NCI-H2196 (cell line): Measurements from ENCODE around the gene ATPAF1.
"Not testable (repeated sequence)": the region's sequence is repeated elsewhere in the genome, so short reads cannot be mapped to it uniquely, and the experiment has no call there.

Source experiments
- DNase-seq: peaks from one replicate; lab custom pipeline; 2025; ENCODE audit not compliant: unreplicated experiment; lab: John Stamatoyannopoulos, UW

The ATPAF1 gene

GRCh38 chr1:46681333-46682034 lies 13.3 kb upstream of the ATPAF1 start:
- DNase-seq = no peak

- DNase-seq = no peak
Observed at GRCh38 chr1:46679789-46680573, 11.8 kb upstream of the ATPAF1 start.

- DNase-seq = no peak
Observed at GRCh38 chr1:46677339-46677738, 9.2 kb upstream of the ATPAF1 start.

GRCh38 chr1:46676531-46676930 lies 8.4 kb upstream of the ATPAF1 start:
- no peak for DNase-seq

GRCh38 chr1:46675549-46676314 lies 7.6 kb upstream of the ATPAF1 start:
- DNase-seq = no peak

GRCh38 chr1:46673749-46674182 lies 5.6 kb upstream of the ATPAF1 start:
- no peak for DNase-seq

- DNase-seq = no peak
Observed at GRCh38 chr1:46672696-46673095, 4.5 kb upstream of the ATPAF1 start.

- DNase-seq = no peak
Observed at GRCh38 chr1:46671554-46671953, 3.4 kb upstream of the ATPAF1 start, which contains the start of gene TEX38. Gene TEX38, plus strand, starts transcription at chr1:46671854. Its CDS starts 81 bp downstream, at chr1:46671935.

GRCh38 chr1:46670134-46670533 lies 2.0 kb upstream of the ATPAF1 start:
- DNase-seq = no peak

- DNase-seq = no peak
Observed at GRCh38 chr1:46665983-46666382, 2.2 kb downstream of the ATPAF1 start.

GRCh38 chr1:46662919-46663318 lies 5.2 kb downstream of the ATPAF1 start:
- not testable (repeated sequence) for DNase-seq

- not testable (repeated sequence) for DNase-seq
Observed at GRCh38 chr1:46660116-46660515, 8.0 kb downstream of the ATPAF1 start.

- no peak for DNase-seq
Observed at GRCh38 chr1:46659307-46659870, 8.8 kb downstream of the ATPAF1 start.

- DNase-seq = no peak
Observed at GRCh38 chr1:46657775-46658174, 10.4 kb downstream of the ATPAF1 start.

GRCh38 chr1:46656643-46657042 lies 11.5 kb downstream of the ATPAF1 start:
- no peak for DNase-seq

GRCh38 chr1:46655848-46656247 lies 12.3 kb downstream of the ATPAF1 start:
- DNase-seq = no peak

- DNase-seq = not testable (repeated sequence)
Observed at GRCh38 chr1:46654698-46655097, 13.5 kb downstream of the ATPAF1 start.

GRCh38 chr1:46654012-46654411 lies 14.2 kb downstream of the ATPAF1 start:
- DNase-seq = no peak

GRCh38 chr1:46653405-46653958 lies 14.7 kb downstream of the ATPAF1 start:
- no peak for DNase-seq

- no peak for DNase-seq
Observed at GRCh38 chr1:46652321-46653100, 15.7 kb downstream of the ATPAF1 start.
